Upper lobe of left lung (tissue), 4 donors: ENCODE data around the gene CDHR2.

ENCODE experiments used
- CTCF ChIP-seq, 6 experiments: fragments of 450-650 bp in 4 of 6; fragments of 200-600 bp in 2 of 6; sonication (generic) in 2 of 6; IDR thresholded peaks; one replicate each; pipeline ENCODE4 v1.5.1; 2016 to 2019; ENCODE audit warnings: antibody characterized with exemption in 6 of 6
- EP300 ChIP-seq, 4 donors: sonication (generic); formaldehyde crosslinking; IDR thresholded peaks; one replicate each; pipeline ENCODE4 v1.5.1; 2017; ENCODE audit warnings: antibody characterized with exemption in 4 of 4, control low read depth in 2 of 4
- POLR2A ChIP-seq, 4 donors: fragments of 450-650 bp; IDR thresholded peaks; one replicate each; pipeline ENCODE4 v1.5.1; 2016 to 2017; ENCODE audit warnings: antibody characterized with exemption in 4 of 4, mild to moderate bottlenecking in 2 of 4
- POLR2AphosphoS5 ChIP-seq, 2 donors: sonication (generic); formaldehyde crosslinking; IDR thresholded peaks; one replicate each; pipeline ENCODE4 v1.5.1; 2017; ENCODE audit warnings: antibody characterized with exemption in 2 of 2

DNA sequence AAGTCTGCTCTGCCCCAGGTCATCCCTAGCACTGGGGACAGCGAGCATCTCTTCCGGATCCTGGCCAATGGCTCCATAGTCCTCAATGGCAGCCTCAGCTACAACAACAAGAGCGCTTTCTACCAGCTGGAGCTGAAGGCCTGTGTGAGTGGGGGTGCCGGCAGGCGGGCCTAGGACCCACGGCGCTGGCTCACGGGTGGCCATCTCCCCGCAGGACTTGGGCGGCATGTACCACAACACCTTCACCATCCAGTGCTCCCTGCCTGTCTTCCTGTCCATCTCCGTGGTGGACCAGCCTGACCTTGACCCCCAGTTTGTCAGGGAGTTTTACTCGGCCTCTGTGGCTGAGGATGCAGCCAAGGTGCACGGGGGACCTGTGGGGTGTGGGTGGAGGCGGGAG lies 25.9 kb downstream of the CDHR2 start:
- TF ChIP-seq EP300 (IDR thresholded peaks at IDR 0.05) (no peak), POLR2A (IDR thresholded peaks at IDR 0.05) (no peak), CTCF (IDR thresholded peaks at IDR 0.05) (no peak), POLR2AphosphoS5 (IDR thresholded peaks at IDR 0.05) (no peak)
